ENCODE results near the gene CACNA1A. TPM values are rescaled to one million over a fixed set of nuclear protein-coding genes. Genes with fewer than 3 reads are reported as not detected.

The CACNA1A gene
- total and polyA plus RNA-seq, 2 experiments from 2014 or later: 2.0 TPM

- Histone ChIP-seq H3K36me3 (replicated peaks; ENCODE audit: insufficient read depth, low read depth) (no peaks in the 10 kb centered on the region), H3K27me3 (no peaks in the 10 kb centered on the region), H3K4me3 (no peak overlapping the region), H3K4me2 (no peak overlapping the region), H2AFZ (no peak overlapping the region), H3K27ac (no peak overlapping the region), H4K20me1 (ENCODE audit: insufficient read depth, poor library complexity, severe bottlenecking) (no peaks in the 10 kb centered on the region), H3K9me3 (ENCODE audit: low read depth) (no peaks in the 10 kb centered on the region), H3K4me1 (ENCODE audit: insufficient read depth) (no peaks in the 10 kb centered on the region), H3K79me2 (no peaks in the 10 kb centered on the region), H3K9me2 (replicated peaks; ENCODE audit: insufficient read depth) (no peaks in the 10 kb centered on the region)
- WGBS (ENCODE audit: low lambda C conversion rate, missing lambda C conversion rate): 91% methylated on average over 16 of the region's 16 CpGs
- TF ChIP-seq EZH2phosphoT487 (IDR thresholded peaks at IDR 0.05; ENCODE audit: low read depth, severe bottlenecking, unreplicated experiment) (no peak), CTCF (IDR thresholded peaks at IDR 0.05; ENCODE audit: poor library complexity) (no peak), EZH2 (IDR thresholded peaks at IDR 0.05; ENCODE audit: borderline replicate concordance) (no peak)
- DNase-seq (ENCODE audit: low spot score): no peak
Observed at GRCh38 chr19:13211426-13212308, 294.6 kb downstream of the CACNA1A start.

GRCh38 chr19:13210941-13211340, 295.3 kb downstream of the CACNA1A start:
- no peaks in the 10 kb centered on the region for H3K4me1 ChIP-seq (ENCODE audit: insufficient read depth)

GRCh38 chr19:13210339-13210775, 295.9 kb downstream of the CACNA1A start:
- 81% methylated on average over 9 of the region's 13 CpGs for WGBS (ENCODE audit: low lambda C conversion rate, missing lambda C conversion rate)
- no peaks in the 10 kb centered on the region for H3K9me2 ChIP-seq (replicated peaks; ENCODE audit: insufficient read depth)
- no peak overlapping the region for H3K27ac ChIP-seq
- no peaks in the 10 kb centered on the region for H3K36me3 ChIP-seq (replicated peaks; ENCODE audit: insufficient read depth, low read depth)
- no peaks in the 10 kb centered on the region for H3K79me2 ChIP-seq
- no peaks in the 10 kb centered on the region for H3K27me3 ChIP-seq
- H4K20me1 ChIP-seq (ENCODE audit: insufficient read depth, poor library complexity, severe bottlenecking): no peaks in the 10 kb centered on the region
- H3K9me3 ChIP-seq (ENCODE audit: low read depth): no peaks in the 10 kb centered on the region
- H3K4me2 ChIP-seq: no peak overlapping the region
- no peak overlapping the region for H2AFZ ChIP-seq
- DNase-seq (ENCODE audit: low spot score): no peak
- no peak overlapping the region for H3K4me3 ChIP-seq
- H3K4me1 ChIP-seq (ENCODE audit: insufficient read depth): no peaks in the 10 kb centered on the region
- TF ChIP-seq CTCF (IDR thresholded peaks at IDR 0.05; ENCODE audit: poor library complexity): no peak
- TF ChIP-seq EZH2 (IDR thresholded peaks at IDR 0.05; ENCODE audit: borderline replicate concordance): no peak
- TF ChIP-seq EZH2phosphoT487 (IDR thresholded peaks at IDR 0.05; ENCODE audit: low read depth, severe bottlenecking, unreplicated experiment): no peak

More at GRCh38 chr19:13210941-13211340, 295.3 kb downstream of the CACNA1A start:
- Histone ChIP-seq H2AFZ (no peak overlapping the region), H3K9me2 (replicated peaks; ENCODE audit: insufficient read depth) (no peaks in the 10 kb centered on the region), H3K4me2 (no peak overlapping the region), H3K9me3 (ENCODE audit: low read depth) (no peaks in the 10 kb centered on the region), H3K36me3 (replicated peaks; ENCODE audit: insufficient read depth, low read depth) (no peaks in the 10 kb centered on the region), H3K79me2 (no peaks in the 10 kb centered on the region), H3K27ac (no peak overlapping the region), H3K4me3 (no peak overlapping the region), H4K20me1 (ENCODE audit: insufficient read depth, poor library complexity, severe bottlenecking) (no peaks in the 10 kb centered on the region), H3K27me3 (no peaks in the 10 kb centered on the region)
- TF ChIP-seq EZH2 (IDR thresholded peaks at IDR 0.05; ENCODE audit: borderline replicate concordance): no peak
- TF ChIP-seq CTCF (IDR thresholded peaks at IDR 0.05; ENCODE audit: poor library complexity): no peak
- no peak for TF ChIP-seq EZH2phosphoT487 (IDR thresholded peaks at IDR 0.05; ENCODE audit: low read depth, severe bottlenecking, unreplicated experiment)
- DNase-seq (ENCODE audit: low spot score): no peak
- WGBS (ENCODE audit: low lambda C conversion rate, missing lambda C conversion rate): 89% methylated on average over 20 of the region's 20 CpGs
